B cell (primary cell): ENCODE results near the gene ANTKMT. TPM values are rescaled to one million over a fixed set of nuclear protein-coding genes. Genes with fewer than 3 reads are reported as not detected.

Source experiments
- ATAC-seq: fragments of 200-7000 bp; cut with Tn5 transposase; one replicate; pipeline ENCODE4 v1.10.0; 2021; ENCODE audit warnings: low read depth, mild to moderate bottlenecking, moderate number of reproducible peaks, moderate library complexity
- CTCF ChIA-PET: fragments of 350-600 bp; sonication (Branson Sonifier 250); formaldehyde crosslinking; loops from one replicate; lab custom pipeline; 2021; ENCODE audit warnings: antibody characterized with exemption, inconsistent platforms; lab: Charles Lee
- POLR2A ChIA-PET: fragments of 350-600 bp; sonication (Branson Sonifier 250); formaldehyde crosslinking; loops from one replicate; lab custom pipeline; 2021; ENCODE audit warnings: antibody characterized with exemption; lab: Charles Lee
- DNase-seq: peaks from one replicate; pipeline ENCODE4 v3.0.0; 2013
- H2AFZ ChIP-seq: 2 replicates; pipeline ENCODE4 v1.6.1; 2012; ENCODE audit warnings: mild to moderate bottlenecking, low read depth, low read length; ENCODE audit not compliant: insufficient read depth, poor library complexity, severe bottlenecking
- H3K27ac ChIP-seq, 2 donors: 1 replicate in 1 of 2; 2 replicates in 1 of 2; pipeline ENCODE4 v1.5.1; 2012 to 2013; ENCODE audit warnings: low read length in 2 of 2, mild to moderate bottlenecking in 2 of 2, moderate library complexity in 1 of 2
- H3K27me3 ChIP-seq, 4 experiments: fragments of 200-600 bp in 1 of 4; sonication (generic) in 1 of 4; replicated peaks in 1 of 4; 1 replicate in 2 of 4; 2 replicates in 2 of 4; pipeline versions ENCODE4 v1.6.1 to v1.7.0; 2013 to 2016; ENCODE audit warnings: low read length in 3 of 4, mild to moderate bottlenecking in 2 of 4, mixed read lengths in 1 of 4, moderate library complexity in 1 of 4; ENCODE audit not compliant: insufficient read depth in 4 of 4, control insufficient read depth in 3 of 4; ENCODE audit errors: control extremely low read depth in 1 of 4
- H3K36me3 ChIP-seq, 2 experiments: replicated peaks in 1 of 2; 1 replicate in 1 of 2; 2 replicates in 1 of 2; pipeline versions ENCODE4 v1.6.1 to v1.7.1; 2013; ENCODE audit warnings: low read length in 1 of 2; ENCODE audit not compliant: insufficient read depth in 2 of 2, control insufficient read depth in 1 of 2; ENCODE audit errors: control extremely low read depth in 1 of 2, extremely low read depth in 1 of 2
- H3K4me1 ChIP-seq, 2 donors: fragments of 200-600 bp in 1 of 2; sonication (generic) in 1 of 2; 1 replicate in 1 of 2; 2 replicates in 1 of 2; pipeline versions ENCODE4 v1.5.1 to v1.6.1; 2013 to 2017; ENCODE audit warnings: low read length in 2 of 2; ENCODE audit not compliant: control insufficient read depth in 2 of 2, insufficient read depth in 2 of 2
- H3K4me2 ChIP-seq: replicated peaks from 2 replicates; pipeline ENCODE3; 2012; ENCODE audit warnings: mild to moderate bottlenecking, low read depth, low read length; ENCODE audit not compliant: poor library complexity, severe bottlenecking
- H3K4me3 ChIP-seq, 5 experiments: fragments of 200-600 bp in 1 of 5; sonication (generic) in 1 of 5; 1 replicate in 3 of 5; 2 replicates in 2 of 5; pipeline versions ENCODE4 v1.5.1 to v1.7.0; 2011 to 2016; ENCODE audit warnings: low read length in 4 of 5, mild to moderate bottlenecking in 4 of 5, low read depth in 2 of 5, control low read depth in 1 of 5, moderate library complexity in 1 of 5; ENCODE audit not compliant: insufficient read depth in 1 of 5; ENCODE audit errors: control extremely low read depth in 1 of 5, extremely low read depth in 1 of 5
- H3K79me2 ChIP-seq: fragments of 200-600 bp; sonication (generic); one replicate; pipeline ENCODE4 v1.6.0; 2016; ENCODE audit warnings: low read length; ENCODE audit not compliant: control insufficient read depth, insufficient read depth
- H3K9ac ChIP-seq: fragments of 200-600 bp; sonication (generic); 2 replicates; pipeline ENCODE4 v1.6.1; 2017; ENCODE audit warnings: mild to moderate bottlenecking, low read length, moderate library complexity
- H3K9me3 ChIP-seq, 3 donors: one replicate each; pipeline versions ENCODE4 v1.6.1 to v1.7.1; 2013; ENCODE audit warnings: low read length in 2 of 3; ENCODE audit not compliant: control insufficient read depth in 2 of 3, insufficient read depth in 1 of 3; ENCODE audit errors: control extremely low read depth in 1 of 3
- H4K20me1 ChIP-seq: 2 replicates; pipeline ENCODE4 v1.6.0; 2012; ENCODE audit warnings: mild to moderate bottlenecking, low read length; ENCODE audit not compliant: insufficient read depth, control insufficient read depth, poor library complexity, severe bottlenecking
- H3K27ac Mint-ChIP-seq: one replicate; pipeline ENCODE4 v1.8.0; 2021; ENCODE audit warnings: mixed read lengths
- H3K27me3 Mint-ChIP-seq: one replicate; pipeline ENCODE4 v1.8.0; 2021; ENCODE audit warnings: mixed read lengths
- H3K4me1 Mint-ChIP-seq: one replicate; pipeline ENCODE4 v1.8.0; 2021; ENCODE audit warnings: mixed read lengths
- H3K4me3 Mint-ChIP-seq: one replicate; pipeline ENCODE4 v1.8.0; 2021; ENCODE audit warnings: mixed read lengths
- H3K9me3 Mint-ChIP-seq: one replicate; pipeline ENCODE4 v1.8.0; 2022; ENCODE audit warnings: mixed read lengths; ENCODE audit not compliant: insufficient read depth
- CTCF ChIP-seq: fragments of 200-600 bp; IDR thresholded peaks from one replicate; pipeline ENCODE4 v1.8.0; 2022; ENCODE audit warnings: antibody characterized with exemption, mild to moderate bottlenecking
- EZH2 ChIP-seq: IDR thresholded peaks from 2 replicates; pipeline ENCODE4 v1.6.1; 2012; ENCODE audit warnings: borderline replicate concordance, low read depth, mild to moderate bottlenecking, moderate library complexity, low read length; ENCODE audit not compliant: insufficient read depth, poor library complexity, severe bottlenecking
- WGBS: methylation state at CpG from one replicate; pipeline ENCODE4 v1.1.5; 2013; ENCODE audit warnings: missing lambda C conversion rate; ENCODE audit not compliant: insufficient coverage; 5-methylcytosine and 5-hydroxymethylcytosine counted together
- intact Hi-C: fragments of 100-400 bp; cut with micrococcal nuclease; formaldehyde crosslinking; loops from one replicate; pipeline ENCODE4 v1.10.0; 2022
- polyA plus RNA-seq: library from polyadenylated mRNA; depleted of rRNA; stranded (reverse); fragments of >200 nt; gene quantifications from 2 replicates; pipeline ENCODE4 v1.2.3, GENCODE V29; 2012
- total RNA-seq, 2 donors: library from RNA; stranded (reverse); fragments of 120-200 nt in 1 of 2; gene quantifications; 1 replicate in 1 of 2; 2 replicates in 1 of 2; pipeline versions ENCODE4 v1.2.3 to v1.2.4, GENCODE V29; 2013 to 2022

Gene ANTKMT
- total and polyA plus RNA-seq, 2 donors (not counting 1 experiment from before 2014, with no cell fraction given), result 41.0 to 54.1 TPM

- Histone ChIP-seq H3K27ac (no peak overlapping the region), H2AFZ (no peak overlapping the region), H4K20me1 (no peaks in the 10 kb centered on the region), H3K79me2 (no peaks in the 10 kb centered on the region), H3K4me3 (no peak overlapping the region), H3K36me3 (no peaks in the 10 kb centered on the region), H3K4me2 (no peak overlapping the region), H3K4me1 (peaks cover 0 to 3% of the 10 kb centered on the region in 2 donors), H3K27me3 (peaks cover 0 to 8% (median 0%) of the 10 kb centered on the region in 4 experiments), H3K9ac (no peak overlapping the region), H3K9me3 (no peaks in the 10 kb centered on the region)
- WGBS, result 95% methylated on average over 33 of the region's 38 CpGs
- ChIA-PET CTCF (no interaction called here), POLR2A (no interaction called here)
- no peaks in the 10 kb centered on the region for H3K4me1 Mint-ChIP-seq
- DNase-seq, result no peak
- no peak overlapping the region for H3K27ac Mint-ChIP-seq
- no peak overlapping the region for H3K4me3 Mint-ChIP-seq
- H3K9me3 Mint-ChIP-seq, result no peaks in the 10 kb centered on the region
- H3K27me3 Mint-ChIP-seq, result no peaks in the 10 kb centered on the region
- intact Hi-C loops, result no loop called here
- no peak for ATAC-seq
- no peak for TF ChIP-seq CTCF
- no peak for TF ChIP-seq EZH2
Observed at GRCh38 chr16:764848-765487, 44.0 kb downstream of the ANTKMT start.

GRCh38 chr16:765488-765865 lies 44.5 kb downstream of the ANTKMT start:
- Mint-ChIP-seq H3K27ac (no peak overlapping the region), H3K9me3 (no peaks in the 10 kb centered on the region), H3K27me3 (no peaks in the 10 kb centered on the region), H3K4me3 (no peak overlapping the region), H3K4me1 (no peaks in the 10 kb centered on the region)
- ATAC-seq (no peak), DNase-seq (no peak)
- intact Hi-C loops, result no loop called here
- Histone ChIP-seq H2AFZ (no peak overlapping the region), H3K36me3 (no peaks in the 10 kb centered on the region), H3K27me3 (peaks cover 0 to 10% (median 0%) of the 10 kb centered on the region in 4 experiments), H4K20me1 (no peaks in the 10 kb centered on the region), H3K27ac (no peak overlapping the region), H3K79me2 (no peaks in the 10 kb centered on the region), H3K4me1 (peaks cover 0 to 3% of the 10 kb centered on the region in 2 donors), H3K9me3 (no peaks in the 10 kb centered on the region), H3K4me3 (no peak overlapping the region), H3K9ac (no peak overlapping the region), H3K4me2 (no peak overlapping the region)
- POLR2A ChIA-PET, result no interaction called here
- no peak for TF ChIP-seq CTCF
- TF ChIP-seq EZH2, result no peak
- CTCF ChIA-PET, result no interaction called here
- WGBS, result 92% methylated on average over 29 of the region's 29 CpGs
